H1 (cell line): ENCODE results near the gene PGPEP1. TPM values are rescaled to one million over a fixed set of nuclear protein-coding genes. Genes with fewer than 3 reads are reported as not detected.

ENCODE experiments used
- BACH1 ChIP-seq: IDR thresholded peaks from 2 replicates; pipeline ENCODE4 v1.6.1; 2012; ENCODE audit warnings: low read length, improper control_type of control experiment
- CBX5 ChIP-seq: fragments of 300-800, 300-1000 bp; sonication (generic); IDR thresholded peaks from 2 replicates; pipeline ENCODE4 v1.7.1; 2016; ENCODE audit warnings: antibody characterized with exemption, low read length, low read depth
- CBX8 ChIP-seq: fragments of 300-800, 300-1000 bp; sonication (generic); IDR thresholded peaks from 2 replicates; pipeline ENCODE4 v1.7.1; 2016; ENCODE audit warnings: low read depth, low read length, borderline replicate concordance
- CHD1 ChIP-seq: IDR thresholded peaks from 2 replicates; pipeline ENCODE4 v1.6.1; 2012; ENCODE audit warnings: low read depth, low read length, improper control_type of control experiment
- CHD2 ChIP-seq: IDR thresholded peaks from 2 replicates; pipeline ENCODE4 v1.6.1; 2012; ENCODE audit warnings: low read length, improper control_type of control experiment
- CREB1 ChIP-seq: IDR thresholded peaks from 2 replicates; pipeline ENCODE4 v1.6.1; 2012; ENCODE audit warnings: inconsistent platforms
- CTBP2 ChIP-seq: IDR thresholded peaks from 2 replicates; pipeline ENCODE4 v1.7.0; 2011; ENCODE audit warnings: borderline replicate concordance, mild to moderate bottlenecking, moderate library complexity, mixed read lengths, low read length; ENCODE audit not compliant: insufficient read depth, insufficient read length
- HDAC2 ChIP-seq, 2 experiments: fragments of 300-600 bp in 1 of 2; sonication (generic) in 1 of 2; IDR thresholded peaks; 2 replicates each; pipeline ENCODE4 v1.6.1; 2011 to 2012; ENCODE audit warnings: low read depth in 2 of 2, low read length in 2 of 2, mild to moderate bottlenecking in 2 of 2, moderate library complexity in 2 of 2, borderline replicate concordance in 1 of 2, inconsistent platforms in 1 of 2
- HDAC6 ChIP-seq: IDR thresholded peaks from one replicate; pipeline ENCODE4 v1.7.1; 2012; ENCODE audit warnings: low read depth, mild to moderate bottlenecking, inconsistent platforms, low read length, moderate library complexity
- JUND ChIP-seq: IDR thresholded peaks from 2 replicates; pipeline ENCODE4 v1.6.1; 2011; ENCODE audit warnings: mild to moderate bottlenecking, improper control_type of control experiment, low read length
- KDM4A ChIP-seq: IDR thresholded peaks from one replicate; pipeline ENCODE4 v1.7.1; 2012; ENCODE audit warnings: low read depth, mild to moderate bottlenecking, moderate library complexity, low read length, inconsistent platforms; ENCODE audit not compliant: severe bottlenecking
- PHF8 ChIP-seq: fragments of 200-600 bp; sonication (generic); conservative IDR thresholded peaks from 2 replicates; pipeline ENCODE4 v1.7.1; 2012; ENCODE audit warnings: low read depth, mild to moderate bottlenecking, inconsistent platforms, low read length, moderate library complexity
- POLR2AphosphoS5 ChIP-seq: IDR thresholded peaks from 2 replicates; pipeline ENCODE4 v1.6.1; 2011; ENCODE audit warnings: low read depth, low read length
- RFX5 ChIP-seq: IDR thresholded peaks from 2 replicates; pipeline ENCODE4 v1.6.1; 2011; ENCODE audit warnings: low read depth, low read length, improper control_type of control experiment, borderline replicate concordance
- RNF2 ChIP-seq: fragments of 200-900, 300-1000 bp; sonication (generic); IDR thresholded peaks from 2 replicates; pipeline ENCODE4 v1.7.1; 2016; ENCODE audit warnings: borderline replicate concordance, low read depth, mild to moderate bottlenecking, antibody characterized with exemption, low read length; ENCODE audit not compliant: poor library complexity, severe bottlenecking; ENCODE audit errors: missing control alignments
- SIN3A ChIP-seq, 2 experiments: IDR thresholded peaks in 1 of 2; conservative IDR thresholded peaks in 1 of 2; 2 replicates each; pipeline ENCODE4 v1.6.1; 2011 to 2012; ENCODE audit warnings: low read length in 2 of 2, improper control_type of control experiment in 1 of 2, low read depth in 1 of 2, mild to moderate bottlenecking in 1 of 2
- SP1 ChIP-seq: IDR thresholded peaks from 2 replicates; pipeline ENCODE4 v1.6.1; 2011; ENCODE audit warnings: low read depth, low read length
- SRF ChIP-seq: IDR thresholded peaks from 2 replicates; pipeline ENCODE4 v1.6.1; 2011; ENCODE audit warnings: mild to moderate bottlenecking, low read depth, low read length, moderate library complexity
- TAF1 ChIP-seq: IDR thresholded peaks from 2 replicates; pipeline ENCODE4 v1.6.1; 2011; ENCODE audit warnings: mild to moderate bottlenecking, low read depth, low read length
- polyA plus RNA-seq, 7 experiments: library from polyadenylated mRNA; depleted of rRNA in 3 of 7; stranded (reverse) in 5 of 7; unstranded in 2 of 7; fragments of >200 nt in 5 of 7; fragments of 200-250 nt in 2 of 7; gene quantifications; 1 replicate in 5 of 7; 2 replicates in 1 of 7; 4 replicates in 1 of 7; pipeline versions ENCODE4 v1.2.1 to v1.2.3, GENCODE V29; 2011 to 2013; ENCODE audit warnings: missing spikeins in 2 of 7, mixed read lengths in 2 of 7
- total RNA-seq: library from RNA; stranded (reverse); fragmentation: NEBNext Ultra II Directional; extraction: Animal tissue kit (Norgen Biotek cat#: 25700); gene quantifications from 2 replicates; pipeline ENCODE4 v1.2.1, GENCODE V29; 2021
- TF ChIP-seq, protein P1 (sequence below), 3 experiments: IDR thresholded peaks; 1 replicate in 2 of 3; 2 replicates in 1 of 3; pipeline versions ENCODE4 v1.5.1 to v1.6.1; 2011; ENCODE audit warnings: low read length in 3 of 3, mild to moderate bottlenecking in 3 of 3, inconsistent platforms in 2 of 3, low read depth in 1 of 3, moderate library complexity in 1 of 3; ENCODE audit not compliant: insufficient read depth in 1 of 3; ENCODE audit errors: control extremely low read depth in 1 of 3

The PGPEP1 gene
- total and polyA plus RNA-seq, 2 of the 8 experiments (the other 6 are each of a cell fraction or from before 2014, with no cell fraction given): 17.0 to 33.4 TPM

DNA sequence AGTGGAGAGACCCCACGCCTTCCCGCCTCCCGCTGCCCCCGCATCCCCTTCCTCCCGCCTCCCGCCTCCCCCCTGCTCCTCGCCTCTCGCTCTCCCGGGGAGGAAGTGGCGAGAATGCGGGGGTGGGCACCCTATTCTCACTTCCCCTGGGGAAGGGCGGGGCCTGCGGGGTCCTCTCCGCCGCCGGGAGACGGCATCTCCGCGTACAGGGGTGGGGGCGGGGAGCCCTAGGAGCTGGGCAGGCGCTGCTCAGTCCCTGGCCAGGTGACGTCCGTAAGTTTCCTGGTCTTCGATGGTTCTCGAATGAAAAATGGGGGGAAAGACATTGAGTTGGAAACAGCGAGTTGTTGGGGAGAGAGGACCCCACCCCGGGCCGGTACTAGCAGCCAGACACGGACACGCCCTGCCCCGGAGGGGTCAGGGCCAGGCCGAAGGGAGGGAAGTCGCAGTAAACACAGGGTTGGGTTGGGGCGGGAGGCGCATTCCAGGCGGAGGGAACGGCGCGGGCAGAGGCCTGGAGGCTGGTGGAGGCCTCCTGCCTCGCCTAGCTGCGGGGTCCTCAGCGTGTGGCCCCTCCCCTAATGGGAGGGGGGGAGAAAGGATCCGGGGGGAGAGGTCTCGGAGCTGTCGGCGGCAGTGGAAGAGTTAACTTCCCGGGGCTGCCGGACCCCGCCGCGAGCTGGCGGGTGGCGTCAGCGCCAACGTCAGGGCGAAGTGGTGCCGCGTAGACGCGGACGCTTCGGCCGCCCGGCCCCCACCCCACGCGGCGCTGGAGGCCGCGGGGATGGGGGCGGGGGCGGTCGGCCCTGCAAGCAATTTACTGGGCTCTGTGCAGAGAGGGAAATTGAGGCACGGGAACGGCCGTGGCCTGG lies 48.6 kb upstream of the PGPEP1 start (continued):
- TF ChIP-seq SIN3A (conservative IDR thresholded peaks at IDR 0.05 in 1 of 2, IDR thresholded peaks at IDR 0.05 in 1 of 2; ENCODE audit: low read depth in 1 of 2, low read length in 2 of 2) (peak in 1 of 2 experiments; percentile 18; a peak in 2 of 4 replicates), JUND (no peak), CBX8 (no peak), RFX5 (no peak), POLR2AphosphoS5 (0 out of 2 replicates have a peak, but pooled peaks have one; percentile 27), HDAC2 (IDR thresholded peaks at IDR 0.05; ENCODE audit: borderline replicate concordance in 1 of 2, low read depth in 2 of 2, low read length in 2 of 2) (no peak), CREB1 (peak; percentile 68), BACH1 (no peak), CBX5 (no peak), CHD2 (no peak; the same call in 1 of the 2 replicates), TAF1 (no peak), KDM4A (peak; percentile 52), RNF2 (no peak), PHF8 (peak; percentile 45; the same call in 1 of the 2 replicates), SRF (no peak), CHD1 (no peak), CTBP2 (no peak), HDAC6 (no peak), SP1 (0 out of 2 replicates have a peak, but pooled peaks have one; percentile 17)
- TF ChIP-seq, protein P1, sequence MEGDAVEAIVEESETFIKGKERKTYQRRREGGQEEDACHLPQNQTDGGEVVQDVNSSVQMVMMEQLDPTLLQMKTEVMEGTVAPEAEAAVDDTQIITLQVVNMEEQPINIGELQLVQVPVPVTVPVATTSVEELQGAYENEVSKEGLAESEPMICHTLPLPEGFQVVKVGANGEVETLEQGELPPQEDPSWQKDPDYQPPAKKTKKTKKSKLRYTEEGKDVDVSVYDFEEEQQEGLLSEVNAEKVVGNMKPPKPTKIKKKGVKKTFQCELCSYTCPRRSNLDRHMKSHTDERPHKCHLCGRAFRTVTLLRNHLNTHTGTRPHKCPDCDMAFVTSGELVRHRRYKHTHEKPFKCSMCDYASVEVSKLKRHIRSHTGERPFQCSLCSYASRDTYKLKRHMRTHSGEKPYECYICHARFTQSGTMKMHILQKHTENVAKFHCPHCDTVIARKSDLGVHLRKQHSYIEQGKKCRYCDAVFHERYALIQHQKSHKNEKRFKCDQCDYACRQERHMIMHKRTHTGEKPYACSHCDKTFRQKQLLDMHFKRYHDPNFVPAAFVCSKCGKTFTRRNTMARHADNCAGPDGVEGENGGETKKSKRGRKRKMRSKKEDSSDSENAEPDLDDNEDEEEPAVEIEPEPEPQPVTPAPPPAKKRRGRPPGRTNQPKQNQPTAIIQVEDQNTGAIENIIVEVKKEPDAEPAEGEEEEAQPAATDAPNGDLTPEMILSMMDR (IDR thresholded peaks at IDR 0.05; ENCODE audit: control extremely low read depth in 1 of 3, insufficient read depth in 1 of 3, low read depth in 1 of 3, low read length in 3 of 3): no peak
- TF ChIP-seq, all 59 proteins: peak for 11
